Tibial artery (tissue), 4 donors: ENCODE measurements around the gene TLE1.
"Not testable (repeated sequence)": the region's sequence is repeated elsewhere in the genome, so short reads cannot be mapped to it uniquely, and the experiment has no call there.

Experiments
- DNase-seq, 2 donors: peaks; one replicate each; pipeline ENCODE4 v3.0.0-alpha.2; 2019
- H3K27ac ChIP-seq, 2 donors: fragments of 200-600 bp; sonication (generic) in 1 of 2; 1 replicate in 1 of 2; 2 replicates in 1 of 2; pipeline ENCODE4 v1.5.1; 2018 to 2019; ENCODE audit warnings: mild to moderate bottlenecking in 1 of 2
- H3K27me3 ChIP-seq, 2 donors: fragments of 200-600 bp; sonication (generic) in 1 of 2; one replicate each; pipeline versions ENCODE4 v1.5.1 to v1.6.0; 2016 to 2019
- H3K36me3 ChIP-seq, 3 donors: fragments of 200-600 bp; sonication (generic) in 2 of 3; one replicate each; pipeline ENCODE4 v1.5.1; 2016 to 2019; ENCODE audit warnings: mild to moderate bottlenecking in 2 of 3
- H3K4me1 ChIP-seq, 4 donors: fragments of 200-600 bp; sonication (generic) in 2 of 4; 1 replicate in 3 of 4; 2 replicates in 1 of 4; pipeline ENCODE4 v1.5.1; 2016 to 2019
- H3K4me3 ChIP-seq, 2 donors: fragments of 200-600 bp; sonication (generic) in 1 of 2; 1 replicate in 1 of 2; 2 replicates in 1 of 2; pipeline ENCODE4 v1.5.1; 2018 to 2019; ENCODE audit warnings: mild to moderate bottlenecking in 2 of 2
- H3K9me3 ChIP-seq, 3 donors: fragments of 200-600 bp; sonication (generic) in 1 of 3; one replicate each; pipeline ENCODE4 v1.5.1; 2016 to 2019
- intact Hi-C: fragments of 100-400 bp; cut with DNase I; formaldehyde crosslinking; loops from one replicate; pipeline ENCODE4 v1.15.0; 2023; ENCODE audit warnings: low total_unique reads
- TF ChIP-seq, protein P1 (sequence below), 2 experiments: fragments of 200-600 bp in 1 of 2; fragments of 450-650 bp in 1 of 2; IDR thresholded peaks; one replicate each; pipeline ENCODE4 v1.5.1; 2017 to 2019; ENCODE audit warnings: antibody characterized with exemption in 2 of 2, mild to moderate bottlenecking in 1 of 2, moderate library complexity in 1 of 2

Gene TLE1

GRCh38 chr9:81607593-81608288 lies 81.6 kb downstream of the TLE1 start:
- no peak overlapping the region for H3K27ac ChIP-seq
- no peak for DNase-seq
- TF ChIP-seq, protein P1, sequence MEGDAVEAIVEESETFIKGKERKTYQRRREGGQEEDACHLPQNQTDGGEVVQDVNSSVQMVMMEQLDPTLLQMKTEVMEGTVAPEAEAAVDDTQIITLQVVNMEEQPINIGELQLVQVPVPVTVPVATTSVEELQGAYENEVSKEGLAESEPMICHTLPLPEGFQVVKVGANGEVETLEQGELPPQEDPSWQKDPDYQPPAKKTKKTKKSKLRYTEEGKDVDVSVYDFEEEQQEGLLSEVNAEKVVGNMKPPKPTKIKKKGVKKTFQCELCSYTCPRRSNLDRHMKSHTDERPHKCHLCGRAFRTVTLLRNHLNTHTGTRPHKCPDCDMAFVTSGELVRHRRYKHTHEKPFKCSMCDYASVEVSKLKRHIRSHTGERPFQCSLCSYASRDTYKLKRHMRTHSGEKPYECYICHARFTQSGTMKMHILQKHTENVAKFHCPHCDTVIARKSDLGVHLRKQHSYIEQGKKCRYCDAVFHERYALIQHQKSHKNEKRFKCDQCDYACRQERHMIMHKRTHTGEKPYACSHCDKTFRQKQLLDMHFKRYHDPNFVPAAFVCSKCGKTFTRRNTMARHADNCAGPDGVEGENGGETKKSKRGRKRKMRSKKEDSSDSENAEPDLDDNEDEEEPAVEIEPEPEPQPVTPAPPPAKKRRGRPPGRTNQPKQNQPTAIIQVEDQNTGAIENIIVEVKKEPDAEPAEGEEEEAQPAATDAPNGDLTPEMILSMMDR (IDR thresholded peaks at IDR 0.05), result no peak
- no peak overlapping the region for H3K4me3 ChIP-seq
- H3K36me3 ChIP-seq, result peaks cover 28 to 61% (median 36%) of the 10 kb centered on the region in 3 donors
- intact Hi-C loops, result no loop called here
- H3K27me3 ChIP-seq, result no peaks in the 10 kb centered on the region
- no peaks in the 10 kb centered on the region for H3K9me3 ChIP-seq
- H3K4me1 ChIP-seq, result peaks cover 0 to 25% (median 8%) of the 10 kb centered on the region in 4 donors

DNA sequence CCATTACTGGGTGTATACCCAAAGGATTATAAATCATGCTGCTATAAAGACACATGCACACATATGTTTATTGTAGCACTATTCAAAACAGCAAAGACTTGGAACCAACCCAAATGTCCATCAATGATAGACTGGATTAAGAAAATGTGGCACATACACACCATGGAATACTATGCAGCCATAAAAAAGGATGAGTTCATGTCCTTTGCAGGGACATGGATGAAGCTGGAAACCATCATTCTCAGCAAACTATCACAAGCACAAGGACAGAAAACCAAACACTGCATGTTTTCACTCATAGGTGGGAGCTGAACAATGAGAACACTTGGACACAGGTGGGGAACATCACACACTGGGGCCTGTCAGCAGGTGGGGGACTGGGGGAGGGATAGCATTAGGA lies 83.1 kb downstream of the TLE1 start:
- H3K27ac ChIP-seq, H3K27me3 ChIP-seq, intact Hi-C loops, H3K9me3 ChIP-seq, H3K4me3 ChIP-seq, DNase-seq: not testable (repeated sequence)
- Histone ChIP-seq H3K4me1 (peaks cover 0 to 25% (median 8%) of the 10 kb centered on the region in 4 donors), H3K36me3 (peaks cover 22 to 46% (median 27%) of the 10 kb centered on the region in 3 donors)

DNA sequence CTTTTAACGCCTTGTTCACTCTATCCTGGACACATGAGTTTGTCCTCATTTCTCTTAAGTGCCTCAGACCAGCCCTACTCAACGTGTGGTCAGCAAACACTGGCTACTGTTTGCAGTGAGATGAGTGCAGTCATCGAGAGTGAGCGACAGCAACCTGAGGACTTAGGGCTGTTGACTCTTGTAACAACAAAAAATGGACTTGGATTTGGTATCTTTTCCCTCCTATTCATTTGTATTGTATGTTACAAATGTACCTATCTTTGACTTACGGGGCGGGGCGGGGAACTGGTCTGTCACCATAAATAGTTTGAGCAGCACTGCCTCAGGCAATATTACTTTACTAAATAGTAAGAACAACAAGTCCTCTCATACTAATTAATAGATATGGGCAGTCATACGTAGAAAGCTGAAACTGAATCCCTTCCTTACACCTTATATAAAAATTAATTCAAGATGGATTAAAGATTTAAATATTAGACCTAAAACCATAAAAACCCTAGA lies 84.1 kb downstream of the TLE1 start:
- TF ChIP-seq, protein P1 (IDR thresholded peaks at IDR 0.05), result no peak
- Histone ChIP-seq H3K9me3 (no peaks in the 10 kb centered on the region), H3K4me1 (peaks cover 0 to 28% (median 8%) of the 10 kb centered on the region in 4 donors), H3K27me3 (no peaks in the 10 kb centered on the region), H3K4me3 (no peak overlapping the region), H3K36me3 (peaks cover 19 to 36% (median 20%) of the 10 kb centered on the region in 3 donors), H3K27ac (no peak overlapping the region)
- DNase-seq, result no peak
- intact Hi-C loops, result no loop called here

DNA sequence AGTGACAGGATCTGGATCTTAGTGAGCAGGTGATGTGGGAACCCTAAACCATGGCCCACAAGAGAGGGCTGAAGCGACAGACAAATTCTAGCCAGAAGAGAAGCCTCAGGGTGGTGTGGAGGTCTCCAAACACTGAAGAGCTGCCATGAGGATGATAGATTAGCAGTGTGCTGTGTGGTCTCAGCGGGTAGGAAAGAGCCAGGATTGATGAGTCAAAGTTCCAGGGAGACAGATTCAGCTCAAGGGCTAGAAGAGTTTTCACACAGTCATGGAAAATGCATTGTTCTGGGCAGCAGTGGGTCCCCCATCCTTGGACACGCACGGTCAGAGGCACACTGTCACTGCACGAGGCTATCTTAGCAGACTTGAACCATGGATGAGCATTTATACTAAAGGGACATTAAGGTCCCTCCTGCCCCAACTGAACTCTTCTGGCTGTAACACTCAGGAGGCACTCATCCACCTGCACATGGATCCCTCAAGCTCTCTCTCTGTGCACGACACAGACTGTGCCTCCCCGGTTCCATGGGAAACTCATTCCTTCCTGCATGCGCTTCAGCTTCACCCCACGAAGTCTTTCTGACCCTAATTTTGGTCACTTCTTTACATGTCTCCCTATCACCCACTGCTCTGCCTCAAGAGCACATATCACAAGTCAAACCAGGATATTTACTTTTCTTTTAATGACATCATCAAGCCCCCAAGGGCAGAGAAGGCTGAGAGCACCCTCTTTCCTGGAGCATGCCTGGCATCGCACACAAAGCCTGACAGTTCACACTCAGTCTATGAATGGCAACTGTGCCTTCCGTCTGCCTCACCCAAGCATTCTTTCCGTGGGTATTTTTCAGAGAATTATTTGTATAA lies 84.8 kb downstream of the TLE1 start:
- intact Hi-C loops, result no loop called here

DNA sequence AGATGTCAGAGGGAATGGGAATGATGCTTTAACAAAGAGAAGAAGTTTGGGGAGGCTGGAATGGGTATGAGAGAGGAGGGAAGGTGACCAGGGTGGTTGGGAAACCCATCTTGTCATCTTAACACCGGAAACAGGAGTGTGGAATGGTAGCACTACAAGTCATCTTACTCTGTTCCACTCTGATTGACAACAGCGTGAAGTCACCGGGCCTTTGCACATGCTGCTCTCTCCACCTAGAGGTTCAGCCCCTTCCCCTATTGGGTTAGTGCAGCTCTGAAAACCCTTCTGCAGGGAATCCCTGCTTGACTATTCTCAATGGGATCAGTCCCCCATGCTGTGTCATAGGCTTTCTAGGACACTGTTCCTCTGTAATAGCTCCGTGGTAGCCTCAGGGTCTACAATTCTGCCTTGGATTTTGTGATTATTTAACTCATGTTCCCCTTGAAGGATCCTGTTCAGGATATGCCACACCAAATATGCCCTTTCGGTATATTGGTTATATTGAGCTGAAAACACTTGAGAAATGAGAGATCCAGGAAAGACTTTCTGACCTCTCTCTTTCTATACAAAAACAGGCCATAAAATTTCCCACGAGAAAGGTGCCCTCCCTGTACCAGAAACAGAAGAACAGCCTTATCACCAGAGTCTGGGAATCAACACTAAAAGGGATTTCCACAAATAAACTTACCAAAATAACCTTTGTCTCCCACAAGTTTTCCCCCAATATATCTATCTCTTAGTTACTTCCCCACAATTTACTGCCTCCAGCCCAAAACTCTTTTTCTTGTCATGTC lies 86.3 kb downstream of the TLE1 start:
- no peak overlapping the region for H3K27ac ChIP-seq
- intact Hi-C loops, result no loop called here
- peaks cover 0 to 42% (median 4%) of the 10 kb centered on the region in 4 donors for H3K4me1 ChIP-seq
- no peaks in the 10 kb centered on the region for H3K9me3 ChIP-seq
- no peak overlapping the region for H3K4me3 ChIP-seq
- peaks cover 12 to 18% (median 18%) of the 10 kb centered on the region in 3 donors for H3K36me3 ChIP-seq
- DNase-seq, result no peak
- no peaks in the 10 kb centered on the region for H3K27me3 ChIP-seq
- TF ChIP-seq, protein P1 (IDR thresholded peaks at IDR 0.05), result no peak

More for the DNA sequence above, 84.8 kb downstream of the TLE1 start:
- H3K4me1 ChIP-seq, result peaks cover 0 to 28% (median 4%) of the 10 kb centered on the region in 4 donors
- no peak overlapping the region for H3K4me3 ChIP-seq
- no peak overlapping the region for H3K27ac ChIP-seq
- TF ChIP-seq, protein P1 (IDR thresholded peaks at IDR 0.05), result no peak
- no peaks in the 10 kb centered on the region for H3K27me3 ChIP-seq
- no peak for DNase-seq
- H3K36me3 ChIP-seq, result peaks cover 18 to 32% (median 18%) of the 10 kb centered on the region in 3 donors
- no peaks in the 10 kb centered on the region for H3K9me3 ChIP-seq
